ENCODE results near the gene KRTAP29-1.
A peak's percentile ranks its signal among the peaks of the same experiment; 100 is the strongest.

The KRTAP29-1 gene

GRCh38 chr17:41327411-41328120 is 24.9 kb upstream of the KRTAP29-1 start:
- DNase-seq (ENCODE audit: low spot score), result no peak

- peak; percentile 78 for DNase-seq (ENCODE audit: low spot score)
Measured at GRCh38 chr17:41326173-41327145, 23.8 kb upstream of the KRTAP29-1 start.

- DNase-seq (ENCODE audit: low spot score), result no peak
Measured at GRCh38 chr17:41325611-41326010, 23.0 kb upstream of the KRTAP29-1 start.

- no peak for DNase-seq (ENCODE audit: low spot score)
Measured at GRCh38 chr17:41325126-41325525, 22.5 kb upstream of the KRTAP29-1 start.

- DNase-seq (ENCODE audit: low spot score), result peak; percentile 74
Measured at GRCh38 chr17:41324180-41325075, 21.8 kb upstream of the KRTAP29-1 start.

- no peak for DNase-seq (ENCODE audit: low spot score)
Measured at GRCh38 chr17:41322903-41323895, 20.5 kb upstream of the KRTAP29-1 start.

GRCh38 chr17:41322094-41322902 is 19.6 kb upstream of the KRTAP29-1 start:
- peak; percentile 67 for DNase-seq (ENCODE audit: low spot score)

- DNase-seq (ENCODE audit: low spot score), result no peak
Measured at GRCh38 chr17:41318231-41318630, 15.6 kb upstream of the KRTAP29-1 start.

GRCh38 chr17:41315814-41316445 is 13.3 kb upstream of the KRTAP29-1 start:
- no peak for DNase-seq (ENCODE audit: low spot score)

GRCh38 chr17:41315204-41315794 is 12.6 kb upstream of the KRTAP29-1 start, which contains the start of gene KRTAP17-1:
KRTAP17-1 (minus strand) TSS chr17:41315710; CDS start chr17:41315650, 60 bp downstream.
- no peak for DNase-seq (ENCODE audit: low spot score)

GRCh38 chr17:41311111-41311510 is 8.5 kb upstream of the KRTAP29-1 start:
- DNase-seq (ENCODE audit: low spot score), result no peak

GRCh38 chr17:41308918-41309359 is 6.3 kb upstream of the KRTAP29-1 start, which contains the start of gene KRTAP16-1:
KRTAP16-1 (minus strand) TSS chr17:41309309; CDS start chr17:41309253, 56 bp downstream.
- DNase-seq (ENCODE audit: low spot score), result no peak

- peak; percentile 60 for DNase-seq (ENCODE audit: low spot score)
Measured at GRCh38 chr17:41308251-41308917, 5.7 kb upstream of the KRTAP29-1 start.

GRCh38 chr17:41307647-41308046 is 5.0 kb upstream of the KRTAP29-1 start:
- no peak for DNase-seq (ENCODE audit: low spot score)

- DNase-seq (ENCODE audit: low spot score), result no peak
Measured at GRCh38 chr17:41304091-41304490, 1.4 kb upstream of the KRTAP29-1 start.

GRCh38 chr17:41302981-41303380 is 330 bp upstream of the KRTAP29-1 start:
- DNase-seq (ENCODE audit: low spot score), result no peak

- DNase-seq (ENCODE audit: low spot score), result no peak
Measured at GRCh38 chr17:41301204-41301790, 1.4 kb downstream of the KRTAP29-1 start.
